Renal cortex interstitium (tissue), 11 donors: ENCODE measurements around the gene IFIH1. TPM values are rescaled to one million over a fixed set of nuclear protein-coding genes. Genes with fewer than 3 reads are reported as not detected.

Experiments used
- DNase-seq, 11 donors: peaks; one replicate each; pipeline ENCODE4 v3.0.0-alpha.2; 2013; ENCODE audit warnings: low read depth in 9 of 11, low spot score in 4 of 11; ENCODE audit errors: extremely low read depth in 1 of 11
- polyA plus RNA-seq, 3 donors: library from polyadenylated mRNA; unstranded; fragments of 120-200 nt; gene quantifications; one replicate each; pipeline ENCODE4 v1.2.1, GENCODE V29; 2013; ENCODE audit not compliant: insufficient read length in 3 of 3

Gene IFIH1
- polyA plus RNA-seq, 3 donors, result 5.4 to 7.6 (median 5.9) TPM

DNA sequence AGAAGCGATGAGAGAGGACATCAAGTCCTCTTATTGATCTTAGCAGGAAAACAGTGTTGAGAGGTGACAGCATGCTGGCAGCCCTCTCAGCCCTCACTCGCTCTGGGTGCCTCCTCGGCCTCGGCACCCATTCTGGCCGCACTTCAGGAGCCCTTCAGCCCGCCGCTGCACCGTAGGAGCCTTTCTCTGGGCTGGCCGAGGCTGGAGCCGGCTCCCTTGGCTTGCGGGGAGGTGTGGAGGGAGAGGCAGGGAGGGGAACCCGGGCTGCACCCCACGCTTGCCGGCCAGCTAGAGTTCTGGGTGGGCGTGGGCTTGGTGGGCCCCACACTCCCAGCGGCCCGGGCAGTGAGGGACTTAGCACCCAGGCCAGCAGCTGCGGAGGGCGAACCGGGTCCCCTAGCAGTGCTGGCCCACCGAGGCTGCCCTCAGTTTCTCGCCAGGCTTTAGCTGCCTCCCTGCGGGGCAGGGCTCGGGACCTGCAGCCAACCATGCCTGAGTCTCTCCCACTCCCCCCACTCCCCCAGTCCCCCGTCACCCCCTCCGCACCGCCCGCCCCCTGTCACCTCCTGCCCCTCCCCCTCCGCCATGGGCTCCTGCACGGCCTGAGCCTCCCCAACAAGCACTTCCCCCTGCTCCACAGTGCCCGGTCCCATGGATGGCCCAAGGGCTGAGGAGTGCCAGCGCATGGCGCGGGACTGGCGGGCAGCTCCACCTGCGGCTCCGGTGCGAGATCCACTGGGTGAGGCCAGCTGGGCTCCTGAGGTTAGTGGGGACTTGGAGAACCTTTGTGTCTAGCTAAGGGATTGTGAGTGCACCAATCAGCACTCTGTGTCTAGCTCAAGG lies 83.6 kb downstream of the IFIH1 start:
- DNase-seq, result no peak

DNA sequence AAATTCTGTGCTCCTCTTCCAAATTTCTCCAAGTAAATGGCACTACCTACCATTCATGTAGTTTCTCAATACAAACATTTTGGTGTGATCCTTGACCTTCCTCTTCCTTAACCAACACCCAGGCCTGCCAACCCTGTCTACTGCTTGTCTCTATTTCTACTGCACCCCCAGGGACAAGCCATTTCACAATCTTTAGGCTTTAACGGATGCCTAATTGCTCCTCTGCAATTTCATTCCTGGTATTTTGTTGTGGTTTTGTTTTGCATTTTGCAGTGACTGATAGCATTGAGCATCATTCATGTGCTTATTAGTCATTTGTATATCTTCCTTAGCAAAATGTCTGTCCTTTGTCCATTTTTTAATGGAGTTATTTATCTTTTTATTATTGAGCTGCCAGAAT lies 85.3 kb downstream of the IFIH1 start:
- no peak for DNase-seq

DNA sequence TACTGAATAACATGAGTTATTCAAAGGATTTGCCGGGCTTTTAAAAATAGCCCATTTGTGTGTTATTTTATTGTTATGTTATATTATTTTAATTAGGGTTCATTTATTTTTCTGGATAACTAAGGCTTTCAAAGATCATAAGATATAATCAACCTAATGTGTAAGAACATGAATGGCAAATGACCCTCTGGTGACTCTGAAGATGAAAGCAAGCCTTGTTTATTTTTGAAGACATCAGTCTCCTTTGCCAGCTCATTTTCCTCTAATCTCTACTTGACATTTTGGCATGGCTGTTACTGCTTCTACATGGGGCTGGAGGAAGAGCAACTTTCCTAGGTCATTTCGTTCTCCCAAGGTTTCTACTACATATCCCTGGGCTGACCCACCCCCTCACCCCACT lies 85.8 kb downstream of the IFIH1 start:
- no peak for DNase-seq

DNA sequence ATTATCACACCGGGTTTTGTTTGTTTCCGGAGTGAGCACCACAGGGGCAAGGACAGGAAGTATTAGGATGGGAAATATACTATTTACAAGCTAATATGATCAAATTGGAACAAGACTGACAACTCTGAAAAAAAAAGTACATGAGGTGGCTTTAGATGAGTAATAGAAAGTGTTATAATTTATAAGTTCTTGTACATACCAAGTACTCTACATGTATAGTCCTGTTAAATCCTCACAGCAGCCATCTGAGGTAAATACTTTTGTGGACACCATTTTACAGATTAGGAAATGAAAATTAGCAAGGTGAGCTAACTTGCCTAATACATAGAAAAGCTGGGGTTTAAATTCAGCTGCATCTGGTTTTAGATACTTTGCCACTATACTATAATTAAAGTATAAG lies 86.5 kb downstream of the IFIH1 start:
- DNase-seq, result no peak

DNA sequence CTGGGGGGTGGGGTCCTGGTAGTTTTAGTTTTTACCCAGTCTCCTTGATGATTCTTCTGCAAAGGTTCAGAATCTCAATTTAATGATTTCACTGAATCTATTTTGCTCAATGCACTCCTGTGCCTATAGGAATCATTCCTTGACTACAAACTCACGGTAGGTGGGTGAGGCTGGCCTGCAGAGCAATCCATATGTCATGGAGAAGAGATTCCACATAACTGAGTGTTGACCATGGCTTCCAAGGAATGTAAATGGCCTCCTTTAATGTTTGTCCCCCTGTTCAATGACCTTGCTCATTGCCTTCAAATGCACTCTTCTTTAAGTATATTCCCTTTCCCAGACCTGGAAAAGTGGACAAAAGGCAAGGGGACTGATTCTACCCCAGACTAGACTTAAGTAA lies 87.7 kb downstream of the IFIH1 start:
- DNase-seq, result no peak

DNA sequence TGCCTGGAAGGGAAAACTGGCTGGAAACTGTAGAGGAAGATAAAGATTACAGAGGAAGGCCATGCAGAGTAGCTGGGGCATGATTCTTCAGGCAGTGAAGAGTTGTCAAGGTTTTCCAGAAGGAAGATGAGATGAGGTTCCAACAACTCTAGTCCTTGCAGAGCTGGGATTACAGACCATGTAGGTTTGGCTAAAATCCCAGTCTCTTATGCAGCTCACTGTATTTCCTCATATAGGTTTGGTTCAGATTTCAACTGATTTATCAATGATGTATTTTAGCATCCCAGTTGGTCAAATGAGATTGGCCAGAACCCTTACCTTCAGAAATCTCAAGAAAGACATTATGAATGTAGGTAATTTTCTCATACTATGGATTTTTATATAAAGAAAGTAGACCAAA lies 91.6 kb downstream of the IFIH1 start:
- DNase-seq, result no peak

DNA sequence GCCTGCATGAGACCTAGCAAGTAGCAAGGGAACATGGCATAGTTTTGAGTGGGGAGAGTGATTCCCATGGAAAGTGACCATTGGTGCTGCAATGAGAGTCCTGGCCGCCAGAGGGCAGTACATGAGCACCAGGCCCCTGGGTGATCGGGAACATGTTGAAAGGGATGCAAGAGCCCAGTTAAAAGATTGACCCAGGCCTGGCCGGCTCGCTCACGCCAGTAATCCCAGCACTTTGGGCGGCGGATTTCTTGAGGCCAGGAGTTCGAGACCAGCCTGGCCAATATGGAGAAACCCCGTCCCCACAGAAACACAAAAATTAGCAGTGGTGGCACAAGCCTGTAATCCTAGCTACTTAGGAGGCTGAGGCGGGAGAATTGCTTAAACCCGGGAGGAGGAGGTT lies 97.4 kb downstream of the IFIH1 start:
- no peak for DNase-seq

DNA sequence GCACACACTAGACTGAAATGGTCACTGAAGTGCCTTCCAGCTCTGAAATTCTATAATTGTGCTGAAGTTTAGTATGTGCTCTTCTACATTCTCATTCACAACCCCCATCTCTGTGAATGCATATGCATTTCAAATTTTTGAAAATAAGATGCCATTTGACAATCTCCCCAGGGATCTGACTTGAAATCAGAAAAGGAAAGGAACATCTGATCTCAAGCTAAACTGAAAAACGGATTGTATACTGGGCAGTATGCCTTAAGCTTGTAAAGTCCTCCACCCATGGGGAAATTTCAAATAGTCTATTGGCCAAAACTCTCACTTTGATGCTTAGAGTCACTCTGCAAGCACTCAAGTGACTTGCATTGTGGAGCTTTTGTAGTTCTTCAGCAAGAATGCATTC lies 98.1 kb downstream of the IFIH1 start:
- no peak for DNase-seq

DNA sequence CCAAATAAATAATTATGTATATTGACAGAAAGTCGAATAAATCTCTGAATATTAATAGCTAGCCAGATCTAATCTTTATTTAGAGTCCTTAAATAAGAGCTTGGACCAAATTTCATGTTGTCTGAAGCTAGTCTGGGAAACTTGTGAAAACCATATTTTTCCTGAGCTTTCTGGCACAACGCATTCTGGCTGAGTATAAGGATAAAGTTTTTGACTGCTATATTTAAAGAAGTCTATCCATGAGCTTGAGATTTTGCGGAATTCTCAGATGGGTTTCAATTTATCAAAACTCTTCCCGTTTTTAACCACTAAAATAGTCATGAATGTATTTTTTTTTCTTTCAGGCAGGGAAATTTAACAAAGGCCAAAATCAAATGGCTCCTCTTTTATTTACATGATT lies 99.1 kb downstream of the IFIH1 start:
- DNase-seq, result no peak

DNA sequence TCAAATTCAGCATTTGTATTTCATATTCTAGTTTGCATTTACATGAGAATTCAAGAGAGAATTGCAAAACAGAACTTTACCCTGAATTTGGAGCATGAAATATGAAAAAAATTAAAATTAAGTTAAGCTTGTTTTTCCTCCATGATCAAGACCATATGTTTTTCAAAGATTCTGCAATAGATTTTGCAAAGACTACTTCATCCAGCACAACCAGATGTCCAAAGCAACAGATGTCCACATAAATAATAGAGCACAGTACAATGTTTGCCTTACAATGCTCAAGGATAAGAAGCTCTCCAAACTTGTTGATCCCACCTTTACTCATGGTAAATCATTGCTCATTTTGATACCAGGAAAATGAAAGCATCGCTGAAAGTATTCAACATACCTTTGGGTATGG lies 100.9 kb downstream of the IFIH1 start:
- no peak for DNase-seq

Other genes with a start within 250 kb of the IFIH1 start
- gene DPP4, start 244.5 kb downstream of the IFIH1 start, polyA plus RNA-seq, result 100 to 1,000 TPM; 106 to 157 (median 136) TPM
- gene GCG, start 166.4 kb downstream of the IFIH1 start, polyA plus RNA-seq, result not detected
- 10 to 100 TPM; 10.9 to 12.9 (median 11.6) TPM for gene FAP, start 75.2 kb downstream of the IFIH1 start, polyA plus RNA-seq
- gene GCA, start 25.4 kb upstream of the IFIH1 start, polyA plus RNA-seq, result 10 to 100 TPM; 31.0 to 38.0 (median 33.6) TPM